Keratinocyte (primary cell): ENCODE results near the gene TRDN. TPM values are rescaled to one million over a fixed set of nuclear protein-coding genes. Genes with fewer than 3 reads are reported as not detected.

Source experiments
- DNase-seq: peaks from one replicate; pipeline ENCODE4 v3.0.0-alpha.2; 2011; ENCODE audit warnings: low read depth, missing footprints, low spot score
- FAIRE-seq: peaks from 2 replicates; lab custom pipeline; 2011; peaks lifted over from hg19 to GRCh38; lab: Jason Lieb, UNC
- H2AFZ ChIP-seq: 2 replicates; pipeline ENCODE4 v1.6.0; 2012; ENCODE audit warnings: low read length, control low read depth, inconsistent platforms; ENCODE audit not compliant: control insufficient read depth
- H3K27ac ChIP-seq: 2 replicates; pipeline ENCODE4 v1.5.1; 2011; ENCODE audit warnings: low read length; ENCODE audit not compliant: control insufficient read depth, insufficient read depth
- H3K27me3 ChIP-seq: 3 replicates; pipeline ENCODE4 v1.6.0; 2011; ENCODE audit warnings: low read length; ENCODE audit not compliant: control insufficient read depth, insufficient read depth; ENCODE audit errors: extremely low read depth
- H3K36me3 ChIP-seq, 2 experiments: 2 replicates in 1 of 2; 3 replicates in 1 of 2; pipeline ENCODE4 v1.5.1; 2011; ENCODE audit warnings: low read length in 2 of 2, mild to moderate bottlenecking in 1 of 2; ENCODE audit not compliant: control insufficient read depth in 2 of 2, insufficient read depth in 2 of 2; ENCODE audit errors: extremely low read depth in 1 of 2
- H3K4me1 ChIP-seq: 3 replicates; pipeline ENCODE4 v1.5.1; 2011; ENCODE audit warnings: low read length; ENCODE audit not compliant: control insufficient read depth, insufficient read depth; ENCODE audit errors: extremely low read depth
- H3K4me2 ChIP-seq: 3 replicates; pipeline ENCODE4 v1.6.0; 2011; ENCODE audit warnings: low read depth, low read length; ENCODE audit not compliant: control insufficient read depth, insufficient read depth; ENCODE audit errors: extremely low read depth
- H3K4me3 ChIP-seq, 3 experiments: fragments of 200-600 bp in 1 of 3; sonication (generic) in 1 of 3; 2 replicates in 2 of 3; 3 replicates in 1 of 3; pipeline ENCODE4 v1.5.1; 2011 to 2016; ENCODE audit warnings: low read length in 3 of 3, mild to moderate bottlenecking in 3 of 3, control low read depth in 2 of 3, inconsistent platforms in 1 of 3, low read depth in 1 of 3, mixed read lengths in 1 of 3, mixed run types in 1 of 3, moderate library complexity in 1 of 3; ENCODE audit not compliant: control insufficient read depth in 2 of 3, insufficient read depth in 2 of 3; ENCODE audit errors: extremely low read depth in 1 of 3
- H3K79me2 ChIP-seq: 2 replicates; pipeline ENCODE4 v1.6.0; 2012; ENCODE audit warnings: low read length; ENCODE audit not compliant: control insufficient read depth, insufficient read depth
- H3K9ac ChIP-seq: 3 replicates; pipeline ENCODE4 v1.6.0; 2011; ENCODE audit warnings: low read length; ENCODE audit not compliant: control insufficient read depth, insufficient read depth; ENCODE audit errors: extremely low read depth
- H3K9me1 ChIP-seq: 3 replicates; pipeline ENCODE4 v1.6.0; 2011; ENCODE audit warnings: low read length; ENCODE audit not compliant: control insufficient read depth, insufficient read depth; ENCODE audit errors: extremely low read depth
- H3K9me3 ChIP-seq: 2 replicates; pipeline ENCODE4 v1.5.1; 2012; ENCODE audit warnings: low read depth, low read length; ENCODE audit not compliant: control insufficient read depth
- H4K20me1 ChIP-seq: 3 replicates; pipeline ENCODE4 v1.6.0; 2011; ENCODE audit warnings: low read length; ENCODE audit not compliant: control insufficient read depth, insufficient read depth; ENCODE audit errors: extremely low read depth
- EZH2 ChIP-seq: IDR thresholded peaks from one replicate; pipeline ENCODE4 v1.6.1; 2012; ENCODE audit warnings: inconsistent platforms, mild to moderate bottlenecking, low read length, moderate library complexity
- dilution Hi-C: fragments of 300-500 bp; cut with MboI; formaldehyde crosslinking; loops from one replicate; pipeline ENCODE4 v1.7.0; 2020; ENCODE audit warnings: low sequenced_read_pairs; ENCODE audit not compliant: extremely low pct_ligation_motif_present
- polyA plus RNA-seq, 5 experiments: library from polyadenylated mRNA; depleted of rRNA in 3 of 5; stranded (reverse) in 3 of 5; stranded (forward) in 1 of 5; unstranded in 1 of 5; fragments of >200 nt; gene quantifications; 1 replicate in 1 of 5; 2 replicates in 3 of 5; 3 replicates in 1 of 5; pipeline versions ENCODE4 v1.2.1 to v1.2.3, GENCODE V29; 2011 to 2012; ENCODE audit warnings: missing spikeins in 2 of 5, low read depth in 1 of 5, low replicate concordance in 1 of 5
- TF ChIP-seq, protein P1 (sequence below), 3 experiments: IDR thresholded peaks in 1 of 3; conservative IDR thresholded peaks in 1 of 3; optimal IDR thresholded peaks in 1 of 3; 2 replicates in 2 of 3; 3 replicates in 1 of 3; pipeline versions ENCODE3 to v1.5.1; 2011; ENCODE audit warnings: low read length in 3 of 3, mild to moderate bottlenecking in 3 of 3, moderate library complexity in 2 of 3, control low read depth in 1 of 3, inconsistent platforms in 1 of 3; ENCODE audit not compliant: insufficient read depth in 2 of 3; ENCODE audit errors: extremely low read depth in 1 of 3

Gene TRDN
- polyA plus RNA-seq, 1 donor (not counting 4 experiments of a cell fraction or from before 2014, with no cell fraction given) = not detected

DNA sequence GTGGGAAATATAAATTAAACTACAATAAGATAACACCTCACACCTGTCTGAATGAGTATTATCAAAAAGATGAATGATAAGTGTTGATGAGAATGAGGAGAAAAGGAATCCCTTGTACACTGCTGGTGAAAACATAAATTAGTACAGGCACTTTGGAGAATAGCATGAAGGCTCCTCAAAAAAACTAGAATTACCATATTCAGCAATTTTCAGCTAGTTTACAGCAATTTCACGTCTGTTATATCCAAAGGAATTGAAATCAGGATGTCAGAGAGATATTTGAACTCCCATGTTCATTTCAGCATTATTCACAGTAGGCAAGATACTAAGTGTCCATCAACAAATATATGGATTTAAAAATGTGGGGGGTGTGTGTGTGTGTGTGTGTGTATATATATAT is 348.1 kb downstream of the TRDN start:
- no peaks in the 10 kb centered on the region for H3K27me3 ChIP-seq
- no peaks in the 10 kb centered on the region for H3K79me2 ChIP-seq
- FAIRE-seq = no peak
- H3K4me2 ChIP-seq = no peak overlapping the region
- no peaks in the 10 kb centered on the region for H3K9me1 ChIP-seq
- no peaks in the 10 kb centered on the region for H4K20me1 ChIP-seq
- dilution Hi-C loops = no loop called here
- H3K9ac ChIP-seq = no peak overlapping the region
- no peak overlapping the region for H3K4me3 ChIP-seq
- H3K9me3 ChIP-seq = no peaks in the 10 kb centered on the region
- no peak overlapping the region for H2AFZ ChIP-seq
- no peak for TF ChIP-seq EZH2
- TF ChIP-seq, protein P1, sequence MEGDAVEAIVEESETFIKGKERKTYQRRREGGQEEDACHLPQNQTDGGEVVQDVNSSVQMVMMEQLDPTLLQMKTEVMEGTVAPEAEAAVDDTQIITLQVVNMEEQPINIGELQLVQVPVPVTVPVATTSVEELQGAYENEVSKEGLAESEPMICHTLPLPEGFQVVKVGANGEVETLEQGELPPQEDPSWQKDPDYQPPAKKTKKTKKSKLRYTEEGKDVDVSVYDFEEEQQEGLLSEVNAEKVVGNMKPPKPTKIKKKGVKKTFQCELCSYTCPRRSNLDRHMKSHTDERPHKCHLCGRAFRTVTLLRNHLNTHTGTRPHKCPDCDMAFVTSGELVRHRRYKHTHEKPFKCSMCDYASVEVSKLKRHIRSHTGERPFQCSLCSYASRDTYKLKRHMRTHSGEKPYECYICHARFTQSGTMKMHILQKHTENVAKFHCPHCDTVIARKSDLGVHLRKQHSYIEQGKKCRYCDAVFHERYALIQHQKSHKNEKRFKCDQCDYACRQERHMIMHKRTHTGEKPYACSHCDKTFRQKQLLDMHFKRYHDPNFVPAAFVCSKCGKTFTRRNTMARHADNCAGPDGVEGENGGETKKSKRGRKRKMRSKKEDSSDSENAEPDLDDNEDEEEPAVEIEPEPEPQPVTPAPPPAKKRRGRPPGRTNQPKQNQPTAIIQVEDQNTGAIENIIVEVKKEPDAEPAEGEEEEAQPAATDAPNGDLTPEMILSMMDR (optimal IDR thresholded peaks at IDR 0.05 in 1 of 3, IDR thresholded peaks at IDR 0.05 in 1 of 3, conservative IDR thresholded peaks at IDR 0.05 in 1 of 3; ENCODE audit: extremely low read depth in 1 of 3, insufficient read depth in 2 of 3, low read length in 3 of 3) = no peak
- DNase-seq = no peak
- no peak overlapping the region for H3K27ac ChIP-seq
- H3K4me1 ChIP-seq = no peaks in the 10 kb centered on the region
- H3K36me3 ChIP-seq = no peaks in the 10 kb centered on the region

DNA sequence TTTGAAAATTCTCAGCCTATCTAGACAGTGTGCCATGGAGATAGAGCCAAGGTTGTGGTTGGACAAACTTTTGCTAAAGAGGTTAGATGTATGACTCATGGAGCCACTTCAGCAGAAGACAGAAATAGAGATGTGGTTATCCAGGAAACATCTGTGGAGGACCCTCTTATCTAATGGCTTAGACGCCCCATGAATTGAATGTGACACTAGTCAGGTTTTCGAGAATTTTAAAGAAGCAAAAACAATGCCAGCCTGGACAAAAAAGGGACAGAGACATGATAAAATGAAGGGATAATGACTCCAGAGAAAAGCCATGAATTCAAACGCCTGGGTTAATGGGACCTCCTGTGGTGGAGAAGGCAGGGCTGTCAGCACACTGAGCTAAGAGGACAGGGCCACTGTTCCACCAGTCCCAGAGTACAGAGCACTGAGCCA is 360.2 kb downstream of the TRDN start:
- H3K9me1 ChIP-seq = no peaks in the 10 kb centered on the region
- H3K36me3 ChIP-seq = no peaks in the 10 kb centered on the region
- H4K20me1 ChIP-seq = no peaks in the 10 kb centered on the region
- no peaks in the 10 kb centered on the region for H3K27me3 ChIP-seq
- TF ChIP-seq, protein P1 (optimal IDR thresholded peaks at IDR 0.05 in 1 of 3, IDR thresholded peaks at IDR 0.05 in 1 of 3, conservative IDR thresholded peaks at IDR 0.05 in 1 of 3; ENCODE audit: extremely low read depth in 1 of 3, insufficient read depth in 2 of 3, low read length in 3 of 3) = no peak
- TF ChIP-seq EZH2 = no peak
- DNase-seq = no peak
- H3K27ac ChIP-seq = no peak overlapping the region
- H3K79me2 ChIP-seq = no peaks in the 10 kb centered on the region
- H3K4me3 ChIP-seq = no peak overlapping the region
- H3K9ac ChIP-seq = no peak overlapping the region
- dilution Hi-C loops = no loop called here
- H2AFZ ChIP-seq = no peak overlapping the region
- no peaks in the 10 kb centered on the region for H3K9me3 ChIP-seq
- no peaks in the 10 kb centered on the region for H3K4me1 ChIP-seq
- H3K4me2 ChIP-seq = no peak overlapping the region
- FAIRE-seq = no peak
